HG03196 (cell line): Measurements from ENCODE around the gene ATP5F1D.

Source experiments
- ATAC-seq: cut with Tn5 transposase; IDR thresholded peaks from one replicate; pipeline ENCODE4 v1.9.1; 2021; ENCODE audit not compliant: unreplicated experiment

Gene ATP5F1D

DNA sequence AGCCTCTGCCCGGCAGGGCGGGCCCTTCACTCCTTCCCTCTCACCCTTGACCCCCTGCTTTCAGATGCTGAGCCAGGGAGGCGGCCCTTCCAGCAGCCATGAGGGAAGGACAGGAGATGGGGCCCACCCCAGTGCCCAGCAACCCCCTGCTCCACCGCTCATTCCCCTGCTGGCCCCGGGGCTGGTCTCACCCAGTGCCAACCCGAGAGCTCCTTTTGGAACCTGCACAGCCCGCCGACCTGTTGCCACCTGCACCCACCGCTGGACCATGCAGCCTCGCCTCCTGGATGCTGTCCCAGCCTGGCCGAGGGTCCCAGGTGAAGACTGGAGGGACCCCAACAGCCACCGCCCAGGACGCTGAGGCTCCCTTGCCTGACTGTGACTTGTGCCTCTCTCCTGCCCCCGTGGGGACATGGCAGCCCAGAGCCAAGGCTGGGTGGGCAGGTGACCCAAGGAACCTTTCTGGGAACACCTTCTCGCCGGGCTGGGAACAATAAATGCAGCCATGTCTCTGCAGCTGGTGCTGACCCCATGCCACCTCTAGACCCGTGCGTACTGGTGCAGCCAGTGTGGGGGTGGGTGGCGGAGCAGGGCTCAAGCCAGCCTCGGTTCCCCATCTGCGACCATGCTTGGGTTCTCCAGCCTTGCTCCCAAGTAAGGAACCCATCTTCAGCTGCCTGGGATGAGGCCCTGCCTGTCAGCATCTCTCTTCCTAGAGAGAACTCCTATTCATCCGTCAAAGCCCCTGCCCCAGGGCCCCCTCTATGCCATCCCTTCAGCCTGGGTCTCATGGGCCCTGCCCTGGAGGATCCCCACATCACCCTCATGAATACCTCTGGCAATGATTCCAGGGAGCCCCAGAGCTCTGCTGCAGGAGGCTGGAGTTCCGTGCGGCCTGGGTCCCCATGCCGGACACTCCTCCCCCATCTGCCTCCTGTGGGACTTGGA is 37.4 kb downstream of the ATP5F1D start:
- no peak for ATAC-seq

DNA sequence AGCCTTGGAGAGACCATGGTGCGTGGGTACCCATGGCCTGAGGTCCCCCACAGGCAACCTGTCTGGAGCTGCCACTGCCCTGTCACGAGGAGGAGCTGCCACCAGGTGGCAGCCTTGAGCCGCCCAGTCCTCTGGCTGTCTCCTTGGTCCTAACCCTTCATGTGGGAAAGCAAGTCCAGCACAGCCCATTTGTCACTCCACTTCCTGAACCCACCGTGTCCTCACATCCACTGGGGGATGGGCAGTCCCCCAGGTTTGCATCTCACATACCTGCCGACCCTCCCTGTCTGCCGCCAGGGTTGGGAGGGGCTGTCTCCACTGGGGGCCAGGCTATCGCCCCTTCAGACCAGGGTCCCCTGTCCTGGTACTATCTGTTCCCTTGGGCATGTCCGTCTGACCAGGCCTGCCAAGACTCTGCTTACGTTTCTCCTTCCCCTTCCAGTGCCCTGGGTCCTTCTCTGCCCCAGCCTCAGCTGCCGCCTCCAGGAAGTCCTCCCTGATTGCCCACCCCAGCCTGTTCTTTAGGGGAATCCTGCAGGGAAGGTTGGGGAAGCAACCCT is 38.3 kb downstream of the ATP5F1D start:
- ATAC-seq: no peak

GRCh38 chr19:1280636-1281568 is 39.4 kb downstream of the ATP5F1D start:
- ATAC-seq: no peak

GRCh38 chr19:1281569-1282287 is 40.2 kb downstream of the ATP5F1D start:
- no peak for ATAC-seq

GRCh38 chr19:1282588-1283206 is 41.1 kb downstream of the ATP5F1D start:
- no peak for ATAC-seq

- ATAC-seq: no peak
Observed at GRCh38 chr19:1283207-1283916, 41.8 kb downstream of the ATP5F1D start.

DNA sequence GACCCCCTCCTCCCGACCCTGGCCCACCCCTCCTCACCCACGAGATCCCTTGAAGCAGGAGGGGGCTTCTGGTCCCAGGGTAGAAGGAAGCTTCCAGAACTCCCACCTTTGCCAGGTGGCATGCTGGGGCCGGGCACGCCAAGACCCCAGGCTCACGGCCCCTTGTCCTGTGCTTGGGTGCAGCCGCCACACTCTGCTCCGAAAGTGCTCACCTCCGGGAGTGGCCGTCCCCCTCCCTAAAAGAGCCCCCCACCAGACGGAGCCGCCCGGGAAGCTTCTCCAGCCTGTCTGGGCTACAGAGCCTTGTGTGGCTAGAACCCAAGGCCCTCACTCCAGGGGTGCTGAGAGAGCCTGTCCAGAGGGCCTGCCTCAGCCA is 42.4 kb downstream of the ATP5F1D start:
- no peak for ATAC-seq

DNA sequence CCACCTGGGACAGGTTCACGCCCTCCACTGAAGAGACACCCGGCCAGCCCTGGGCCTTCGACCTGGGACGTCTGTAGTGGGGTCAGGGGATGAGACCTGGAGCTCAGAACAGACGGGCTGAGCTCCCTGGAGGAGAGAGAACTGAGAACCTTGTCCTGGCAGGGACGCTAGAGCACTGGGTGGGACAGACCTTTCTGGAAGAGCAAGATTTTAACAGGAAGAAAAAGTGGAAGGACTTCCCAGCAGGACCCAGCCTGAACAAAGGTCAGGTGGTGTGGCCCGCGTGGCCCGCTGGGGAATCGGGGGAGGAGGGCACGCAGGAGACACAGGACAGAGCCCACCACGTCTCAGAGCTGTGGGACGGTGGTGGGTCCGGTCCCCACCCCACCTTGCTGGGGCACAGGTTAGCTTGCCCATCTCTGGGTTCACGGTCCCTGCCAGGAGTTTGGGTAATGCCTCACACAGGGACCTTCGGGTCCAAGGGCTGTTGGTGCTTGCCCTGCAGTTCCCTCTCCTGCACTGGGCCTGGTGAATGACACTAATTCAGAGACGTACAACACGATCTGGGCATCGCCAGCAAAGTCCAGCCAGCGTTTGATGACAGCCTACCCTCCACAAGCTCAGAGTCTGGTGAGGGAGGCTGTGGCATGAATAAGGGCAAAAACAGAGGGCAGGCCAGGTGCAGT is 42.9 kb downstream of the ATP5F1D start:
- no peak for ATAC-seq

- ATAC-seq: no peak
Observed at GRCh38 chr19:1284979-1285736, 43.6 kb downstream of the ATP5F1D start.

DNA sequence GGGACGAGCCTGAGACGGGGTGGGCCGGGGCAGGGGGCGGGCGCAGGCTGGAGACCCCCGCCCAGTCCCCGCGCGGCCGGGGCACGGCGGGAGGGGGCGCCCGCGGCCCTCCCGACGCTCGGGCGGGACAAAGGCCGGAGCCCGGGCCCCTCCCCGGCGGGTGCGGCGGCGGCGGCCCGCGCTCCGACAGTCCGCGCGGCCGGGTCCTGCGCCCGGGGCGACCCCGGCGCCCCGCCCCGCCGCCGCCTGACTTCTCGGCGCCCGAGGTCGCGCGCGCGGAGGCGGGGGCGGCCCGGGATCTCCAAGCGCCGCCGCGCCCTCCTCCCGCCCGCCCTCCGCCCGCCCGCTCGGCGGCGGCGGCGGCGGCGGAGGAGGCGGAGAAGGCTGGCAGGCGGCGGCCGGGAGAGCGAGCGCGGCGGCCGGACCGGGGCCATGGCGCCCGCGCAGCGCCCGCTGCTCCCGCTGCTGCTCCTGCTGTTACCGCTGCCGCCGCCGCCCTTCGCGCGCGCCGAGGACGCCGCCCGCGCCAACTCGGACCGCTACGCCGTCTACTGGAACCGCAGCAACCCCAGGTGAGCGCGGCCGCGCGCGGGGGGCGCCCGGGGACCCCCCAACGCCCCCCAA is 44.3 kb downstream of the ATP5F1D start, which contains the start of gene EFNA2:
Gene EFNA2 (plus strand): TSS at position 137 of the 624 bp plus-strand sequence. CDS start 296 bp downstream, at position 433.
- no peak for ATAC-seq

DNA sequence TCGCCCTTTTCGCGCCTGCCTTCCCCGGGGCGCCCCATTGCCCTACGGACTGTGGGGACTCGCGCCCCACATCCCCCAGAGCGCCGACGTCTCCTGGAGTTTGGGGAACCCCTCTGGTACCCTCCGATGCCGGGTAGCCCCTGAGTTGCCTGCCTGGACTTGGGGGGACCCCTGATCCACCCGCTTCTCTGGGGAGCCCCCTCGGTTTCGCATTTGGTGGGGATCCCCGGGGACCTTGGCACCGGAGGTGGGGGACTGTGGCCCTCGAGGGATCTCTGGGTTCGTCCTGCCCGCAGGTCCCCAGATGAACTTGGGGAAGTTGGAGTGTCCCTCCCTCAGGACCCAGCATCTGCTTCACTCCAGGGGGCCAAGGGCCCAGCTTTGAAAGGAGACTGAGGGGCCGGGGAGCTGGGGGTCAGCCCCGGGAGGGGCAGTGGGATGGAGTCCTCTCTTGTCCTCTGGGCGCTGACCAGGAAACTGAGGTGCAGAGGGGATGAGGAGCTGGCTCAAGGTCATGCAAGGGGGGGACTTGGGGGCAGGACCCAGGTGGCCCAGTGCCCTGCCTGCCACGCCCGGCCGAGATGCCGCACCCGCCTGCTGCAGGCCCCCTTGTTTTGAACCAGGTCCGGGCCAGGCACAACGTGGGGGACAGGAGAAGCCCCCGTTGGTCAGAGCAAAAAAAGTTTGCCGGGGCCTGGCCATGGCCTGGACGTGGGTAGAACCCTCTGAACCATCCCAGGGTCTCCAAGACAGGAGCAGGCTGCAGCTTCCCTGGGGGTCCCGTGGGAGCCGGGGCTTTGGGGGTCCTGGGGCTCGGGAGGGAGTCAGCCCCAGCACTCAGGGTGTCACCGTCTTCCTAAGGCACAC is 45.2 kb downstream of the ATP5F1D start:
- ATAC-seq: no peak

DNA sequence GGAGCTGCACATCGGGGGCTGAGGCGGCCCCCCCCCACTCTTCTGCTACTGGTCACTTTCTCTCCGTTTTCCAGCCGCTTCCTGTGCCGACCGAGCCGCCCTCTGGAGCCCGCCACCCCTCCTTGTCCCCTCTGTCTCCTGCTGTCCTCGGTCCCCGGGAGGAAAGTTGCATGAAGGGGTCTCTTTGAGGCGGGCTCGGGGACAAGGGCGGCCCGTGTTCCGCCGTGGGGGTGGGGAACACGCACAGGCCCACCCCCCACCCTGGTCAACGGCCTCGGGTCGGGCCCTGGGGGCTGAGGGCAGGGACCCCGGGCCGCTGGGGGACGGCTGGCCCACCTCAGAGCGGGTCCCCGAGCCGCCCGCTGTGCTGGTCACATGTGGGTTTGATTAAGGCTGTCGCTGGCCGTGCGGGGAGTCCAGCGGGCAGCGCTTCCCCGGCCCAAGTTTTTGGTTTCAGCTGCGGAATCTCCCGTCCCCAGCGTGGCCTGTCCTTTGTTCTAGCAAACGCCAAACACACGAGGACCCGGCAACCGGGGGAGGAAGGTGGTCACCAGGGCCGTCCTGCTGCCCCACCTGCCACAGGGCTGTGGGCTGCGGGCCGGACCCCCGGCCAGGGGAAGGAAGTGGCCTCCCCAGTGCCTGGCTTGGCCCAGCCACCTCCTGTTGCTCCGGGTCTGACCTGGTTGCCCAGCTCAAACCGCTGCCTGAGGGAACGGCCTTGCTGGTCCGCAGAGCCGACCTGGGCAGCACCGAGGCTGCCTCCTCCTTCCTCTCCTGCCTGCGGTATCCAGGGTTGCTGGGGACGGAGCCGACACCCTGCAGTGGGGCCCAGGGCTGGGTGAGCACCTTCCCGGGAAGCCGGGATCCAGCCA is 46.0 kb downstream of the ATP5F1D start:
- no peak for ATAC-seq

GRCh38 chr19:1288226-1288612 is 46.7 kb downstream of the ATP5F1D start:
- ATAC-seq: no peak

GRCh38 chr19:1288833-1289685 is 47.5 kb downstream of the ATP5F1D start:
- no peak for ATAC-seq

GRCh38 chr19:1289686-1290025 is 48.1 kb downstream of the ATP5F1D start:
- ATAC-seq: no peak
